H1 (cell line): ENCODE results near the gene TBC1D22A. TPM values are rescaled to one million over a fixed set of nuclear protein-coding genes. Genes with fewer than 3 reads are reported as not detected.

Experiments used
- CTCF ChIA-PET: fragments of 300-600 bp; sonication (Branson Sonifier 250); formaldehyde crosslinking; loops from one replicate; lab custom pipeline; 2021; ENCODE audit not compliant: partially characterized antibody; lab: Charles Lee
- POLR2A ChIA-PET: fragments of 300-600 bp; sonication (Branson Sonifier 250); formaldehyde crosslinking; loops from one replicate; lab custom pipeline; 2021; ENCODE audit warnings: inconsistent platforms; ENCODE audit not compliant: partially characterized antibody; lab: Charles Lee
- DNase-seq, 2 experiments: peaks; one replicate each; pipeline versions ENCODE4 v3.0.0 to v3.0.0-alpha.2; 2010 to 2022; ENCODE audit warnings: low spot score in 2 of 2, low read depth in 1 of 2, mixed read lengths in 1 of 2
- FAIRE-seq: peaks from 2 replicates; lab custom pipeline; 2011; peaks lifted over from hg19 to GRCh38; lab: Jason Lieb, UNC
- H2AFZ ChIP-seq: 2 replicates; pipeline ENCODE4 v1.8.1; 2012; ENCODE audit warnings: low read length, inconsistent platforms
- H2AK5ac ChIP-seq: 2 replicates; pipeline ENCODE4 v1.6.1; 2013; ENCODE audit warnings: low read depth, low read length
- H2BK120ac ChIP-seq: replicated peaks from 2 replicates; pipeline ENCODE3; 2013; ENCODE audit warnings: low read depth, low read length, inconsistent platforms
- H2BK12ac ChIP-seq: 2 replicates; pipeline ENCODE4 v1.6.1; 2013; ENCODE audit warnings: low read depth, low read length
- H2BK15ac ChIP-seq: 2 replicates; pipeline ENCODE4 v1.6.1; 2013; ENCODE audit warnings: low read length
- H2BK20ac ChIP-seq: 2 replicates; pipeline ENCODE4 v1.6.1; 2013; ENCODE audit warnings: low read length
- H2BK5ac ChIP-seq: 2 replicates; pipeline ENCODE4 v1.6.1; 2013; ENCODE audit warnings: low read depth, low read length
- H3K14ac ChIP-seq: 2 replicates; pipeline ENCODE4 v1.6.1; 2013; ENCODE audit warnings: inconsistent platforms; ENCODE audit not compliant: insufficient read length
- H3K18ac ChIP-seq: 2 replicates; pipeline ENCODE4 v1.6.1; 2013; ENCODE audit warnings: low read length; ENCODE audit errors: extremely low read depth
- H3K23ac ChIP-seq: 2 replicates; pipeline ENCODE4 v1.6.1; 2013; ENCODE audit warnings: inconsistent platforms; ENCODE audit not compliant: insufficient read length
- H3K23me2 ChIP-seq: 2 replicates; pipeline ENCODE4 v1.6.1; 2013; ENCODE audit warnings: low read depth, low read length
- H3K27ac ChIP-seq: 2 replicates; pipeline ENCODE4 v1.6.1; 2011; ENCODE audit warnings: low read depth, low read length, inconsistent platforms
- H3K27me3 ChIP-seq, 4 experiments: replicated peaks in 1 of 4; 1 replicate in 1 of 4; 2 replicates in 3 of 4; pipeline versions ENCODE4 v1.6.1 to v1.8.1; 2011 to 2013; ENCODE audit warnings: low read length in 3 of 4, mild to moderate bottlenecking in 3 of 4, inconsistent platforms in 2 of 4, mixed read lengths in 2 of 4, moderate library complexity in 1 of 4; ENCODE audit not compliant: control insufficient read depth in 3 of 4, insufficient read depth in 3 of 4; ENCODE audit errors: extremely low read depth in 1 of 4
- H3K36me3 ChIP-seq, 4 experiments: 2 replicates each; pipeline versions ENCODE4 v1.6.1 to v1.8.1; 2011 to 2013; ENCODE audit warnings: mild to moderate bottlenecking in 4 of 4, low read length in 3 of 4, moderate library complexity in 2 of 4, control low read depth in 1 of 4, inconsistent platforms in 1 of 4; ENCODE audit not compliant: insufficient read depth in 4 of 4, control insufficient read depth in 2 of 4
- H3K4ac ChIP-seq: replicated peaks from 2 replicates; pipeline ENCODE3; 2013; ENCODE audit warnings: low read length, low read depth, mixed read lengths, inconsistent platforms; ENCODE audit not compliant: insufficient read length
- H3K4me1 ChIP-seq, 4 experiments: replicated peaks in 1 of 4; 1 replicate in 1 of 4; 2 replicates in 3 of 4; pipeline versions ENCODE4 v1.6.1 to v1.8.1; 2011 to 2013; ENCODE audit warnings: low read length in 3 of 4, inconsistent platforms in 2 of 4, mixed read lengths in 1 of 4; ENCODE audit not compliant: insufficient read depth in 4 of 4, control insufficient read depth in 3 of 4
- H3K4me2 ChIP-seq, 2 experiments: 2 replicates each; pipeline versions ENCODE4 v1.6.1 to v1.8.1; 2011 to 2013; ENCODE audit warnings: low read depth in 2 of 2, low read length in 2 of 2, control low read depth in 1 of 2, inconsistent platforms in 1 of 2, mild to moderate bottlenecking in 1 of 2; ENCODE audit not compliant: insufficient read depth in 1 of 2
- H3K4me3 ChIP-seq, 4 experiments: fragments of 200-600, 300-600 bp in 1 of 4; sonication (generic), shearing (Covaris generic), sonication (Bioruptor Twin) in 1 of 4; 2 replicates each; pipeline versions ENCODE4 v1.5.1 to v1.8.1; 2011 to 2016; ENCODE audit warnings: low read length in 4 of 4, low read depth in 3 of 4, control low read depth in 2 of 4, inconsistent platforms in 2 of 4, mild to moderate bottlenecking in 2 of 4, mixed read lengths in 1 of 4, moderate library complexity in 1 of 4; ENCODE audit not compliant: insufficient read depth in 2 of 4; ENCODE audit errors: extremely low read depth in 1 of 4
- H3K56ac ChIP-seq: replicated peaks from 2 replicates; pipeline ENCODE3; 2013; ENCODE audit warnings: low read depth, mild to moderate bottlenecking, mixed read lengths, low read length, inconsistent platforms; ENCODE audit not compliant: insufficient read length
- H3K79me1 ChIP-seq: 2 replicates; pipeline ENCODE4 v1.6.1; 2013; ENCODE audit warnings: low read depth, low read length, control low read depth
- H3K79me2 ChIP-seq, 2 experiments: 2 replicates each; pipeline versions ENCODE4 v1.6.1 to v1.8.1; 2012 to 2013; ENCODE audit warnings: low read length in 2 of 2, mild to moderate bottlenecking in 2 of 2, inconsistent platforms in 1 of 2; ENCODE audit not compliant: insufficient read depth in 2 of 2, control insufficient read depth in 1 of 2
- H3K9ac ChIP-seq, 4 experiments: replicated peaks in 1 of 4; 1 replicate in 1 of 4; 2 replicates in 3 of 4; pipeline versions ENCODE4 v1.6.1 to v1.8.1; 2011 to 2013; ENCODE audit warnings: low read depth in 3 of 4, low read length in 3 of 4, control low read depth in 2 of 4, mild to moderate bottlenecking in 2 of 4, moderate library complexity in 2 of 4, inconsistent platforms in 1 of 4; ENCODE audit errors: extremely low read depth in 1 of 4
- H3K9me3 ChIP-seq, 2 experiments: 2 replicates each; pipeline versions ENCODE4 v1.6.1 to v1.8.1; 2012 to 2013; ENCODE audit warnings: mild to moderate bottlenecking in 2 of 2, moderate library complexity in 2 of 2, control low read depth in 1 of 2, inconsistent platforms in 1 of 2, low read depth in 1 of 2, low read length in 1 of 2, mixed read lengths in 1 of 2; ENCODE audit not compliant: insufficient read depth in 2 of 2
- H4K20me1 ChIP-seq, 2 experiments: replicated peaks in 1 of 2; 2 replicates each; pipeline versions ENCODE3 to v1.8.1; 2011 to 2013; ENCODE audit warnings: inconsistent platforms in 2 of 2, low read length in 2 of 2, mild to moderate bottlenecking in 1 of 2; ENCODE audit not compliant: insufficient read depth in 2 of 2, control insufficient read depth in 1 of 2
- H4K5ac ChIP-seq: 2 replicates; pipeline ENCODE4 v1.6.1; 2013; ENCODE audit warnings: low read length, low read depth, mixed read lengths, inconsistent platforms; ENCODE audit not compliant: insufficient read length
- H4K8ac ChIP-seq: 2 replicates; pipeline ENCODE4 v1.8.0; 2013; ENCODE audit warnings: mild to moderate bottlenecking, moderate library complexity, low read length, inconsistent platforms; ENCODE audit not compliant: insufficient read depth; ENCODE audit errors: extremely low read depth
- H4K91ac ChIP-seq: replicated peaks from 2 replicates; pipeline ENCODE3; 2013; ENCODE audit warnings: low read length, mixed read lengths, inconsistent platforms; ENCODE audit not compliant: insufficient read length
- ATF2 ChIP-seq: IDR thresholded peaks from 2 replicates; pipeline ENCODE4 v1.6.1; 2012; ENCODE audit warnings: low read length, inconsistent platforms
- BCL11A ChIP-seq, 2 experiments: IDR thresholded peaks; one replicate each; pipeline ENCODE4 v1.6.1; 2011; ENCODE audit warnings: low read depth in 2 of 2, low read length in 2 of 2, mild to moderate bottlenecking in 2 of 2
- CHD1 ChIP-seq: IDR thresholded peaks from 2 replicates; pipeline ENCODE4 v1.6.1; 2012; ENCODE audit warnings: low read depth, low read length, improper control_type of control experiment
- HDAC6 ChIP-seq: IDR thresholded peaks from one replicate; pipeline ENCODE4 v1.7.1; 2012; ENCODE audit warnings: low read depth, mild to moderate bottlenecking, inconsistent platforms, low read length, moderate library complexity
- JUN ChIP-seq: IDR thresholded peaks from 2 replicates; pipeline ENCODE4 v1.6.1; 2011; ENCODE audit warnings: low read depth, mild to moderate bottlenecking, improper control_type of control experiment, low read length
- MAFK ChIP-seq: IDR thresholded peaks from 2 replicates; pipeline ENCODE4 v1.6.1; 2012; ENCODE audit warnings: low read depth, mild to moderate bottlenecking, improper control_type of control experiment, low read length
- NRF1 ChIP-seq: IDR thresholded peaks from 2 replicates; pipeline ENCODE4 v1.6.1; 2011; ENCODE audit warnings: mild to moderate bottlenecking, low read depth, low read length, improper control_type of control experiment
- PHF8 ChIP-seq: fragments of 200-600 bp; sonication (generic); conservative IDR thresholded peaks from 2 replicates; pipeline ENCODE4 v1.7.1; 2012; ENCODE audit warnings: low read depth, mild to moderate bottlenecking, inconsistent platforms, low read length, moderate library complexity
- POLR2AphosphoS5 ChIP-seq: IDR thresholded peaks from 2 replicates; pipeline ENCODE4 v1.6.1; 2011; ENCODE audit warnings: low read depth, low read length
- POU5F1 ChIP-seq: IDR thresholded peaks from 2 replicates; pipeline ENCODE4 v1.6.1; 2011; ENCODE audit warnings: low read depth, mild to moderate bottlenecking, low read length, moderate library complexity
- RNF2 ChIP-seq: fragments of 200-900, 300-1000 bp; sonication (generic); IDR thresholded peaks from 2 replicates; pipeline ENCODE4 v1.7.1; 2016; ENCODE audit warnings: borderline replicate concordance, low read depth, mild to moderate bottlenecking, antibody characterized with exemption, low read length; ENCODE audit not compliant: poor library complexity, severe bottlenecking; ENCODE audit errors: missing control alignments
- TAF1 ChIP-seq: IDR thresholded peaks from 2 replicates; pipeline ENCODE4 v1.6.1; 2011; ENCODE audit warnings: mild to moderate bottlenecking, low read depth, low read length
- TAF7 ChIP-seq: optimal IDR thresholded peaks from 2 replicates; pipeline ENCODE3; 2011; ENCODE audit warnings: low read depth, mild to moderate bottlenecking, inconsistent platforms, low read length, moderate library complexity, borderline replicate concordance
- WGBS, 2 experiments: shearing (Covaris generic) in 1 of 2; methylation state at CpG; one replicate each; pipeline versions ENCODE4 v1.1.6 to v1.1.7; 2013 to 2015; ENCODE audit warnings: low lambda C conversion rate in 2 of 2, mixed read lengths in 2 of 2, inconsistent platforms in 1 of 2, low coverage in 1 of 2, missing lambda C conversion rate in 1 of 2; ENCODE audit not compliant: insufficient replicate concordance in 2 of 2, insufficient coverage in 1 of 2, insufficient read length in 1 of 2; ENCODE audit errors: extremely low coverage in 1 of 2, missing lambda C conversion rate in 1 of 2; 5-methylcytosine and 5-hydroxymethylcytosine counted together
- polyA plus RNA-seq, 7 experiments: library from polyadenylated mRNA; depleted of rRNA in 3 of 7; stranded (reverse) in 5 of 7; unstranded in 2 of 7; fragments of >200 nt in 5 of 7; fragments of 200-250 nt in 2 of 7; gene quantifications; 1 replicate in 5 of 7; 2 replicates in 1 of 7; 4 replicates in 1 of 7; pipeline versions ENCODE4 v1.2.1 to v1.2.3, GENCODE V29; 2011 to 2013; ENCODE audit warnings: missing spikeins in 2 of 7, mixed read lengths in 2 of 7
- total RNA-seq: library from RNA; stranded (reverse); fragmentation: NEBNext Ultra II Directional; extraction: Animal tissue kit (Norgen Biotek cat#: 25700); gene quantifications from 2 replicates; pipeline ENCODE4 v1.2.1, GENCODE V29; 2021

Gene TBC1D22A
- total and polyA plus RNA-seq, 2 of the 8 experiments (the other 6 are each of a cell fraction or from before 2014, with no cell fraction given) = 11.9 to 18.4 TPM

- peaks cover 0 to 2% of the 10 kb centered on the region in 2 experiments for H4K20me1 ChIP-seq
- no peak overlapping the region for H2AK5ac ChIP-seq
- no peaks in the 10 kb centered on the region for H3K4me1 ChIP-seq
- no peak overlapping the region for H3K23ac ChIP-seq
- no peak overlapping the region for H2BK5ac ChIP-seq
- no peak overlapping the region for H2BK12ac ChIP-seq
- H3K4me3 ChIP-seq = no peak overlapping the region
- ChIA-PET CTCF (interaction anchor here (5.0 kb wide), 1 partner anchor 48 kb away, joined by 35 read pairs; no protein-coding TSS in a partner anchor), POLR2A (no interaction called here)
- H4K91ac ChIP-seq = no peak overlapping the region
- H2BK20ac ChIP-seq = no peak overlapping the region
- H3K9ac ChIP-seq = no peak overlapping the region
- no peak overlapping the region for H2BK15ac ChIP-seq
- FAIRE-seq = no peak
- no peak overlapping the region for H4K8ac ChIP-seq
- no peaks in the 10 kb centered on the region for H3K79me1 ChIP-seq
- no peak for DNase-seq
- H3K9me3 ChIP-seq = peaks cover 15 to 27% of the 10 kb centered on the region in 2 experiments
- peaks cover 0 to 6% (median 2%) of the 10 kb centered on the region in 4 experiments; a peak in 2 of 8 replicates for H3K36me3 ChIP-seq
- WGBS, 2 experiments = 90% methylated on average over 2 of the region's 2 CpGs; no CpG with 5 or more reads in 1 of the 2 experiments
- H2BK120ac ChIP-seq = no peak overlapping the region
- no peaks in the 10 kb centered on the region for H3K79me2 ChIP-seq
- no peaks in the 10 kb centered on the region for H3K27me3 ChIP-seq
- no peak overlapping the region for H3K56ac ChIP-seq
- H2AFZ ChIP-seq = no peak overlapping the region
- H3K4me2 ChIP-seq = no peak overlapping the region
- no peak overlapping the region for H3K4ac ChIP-seq
- H3K23me2 ChIP-seq = no peaks in the 10 kb centered on the region
- H3K18ac ChIP-seq = no peak overlapping the region
- no peak overlapping the region for H3K27ac ChIP-seq
- H3K14ac ChIP-seq = no peak overlapping the region
- H4K5ac ChIP-seq = no peak overlapping the region
- TF ChIP-seq ATF2 = no peak
- no peak for TF ChIP-seq RNF2
- TF ChIP-seq TAF7 = no peak
- no peak for TF ChIP-seq HDAC6
- no peak for TF ChIP-seq TAF1
- TF ChIP-seq CHD1 = no peak
- TF ChIP-seq MAFK = no peak
- no peak for TF ChIP-seq BCL11A (IDR thresholded peaks at IDR 0.05; ENCODE audit: low read depth in 2 of 2, low read length in 2 of 2)
- no peak for TF ChIP-seq POLR2AphosphoS5
- no peak for TF ChIP-seq JUN
- TF ChIP-seq PHF8 = no peak
- no peak for TF ChIP-seq POU5F1
- TF ChIP-seq NRF1 = no peak
Observed at GRCh38 chr22:46755525-46755924, 6.9 kb upstream of the TBC1D22A start.
